ENCODE results near the gene NUP93.
A peak's percentile ranks its signal among the peaks of the same experiment; 100 is the strongest.

NUP93 gene

GRCh38 chr16:56729735-56730662 lies at the start of gene NUP93:
Gene NUP93, plus strand, starts transcription at chr16:56730129. Its CDS starts 18,119 bp downstream, at chr16:56748248.
- DNase-seq = peak; percentile 79 to 82

GRCh38 chr16:56681939-56682702 lies 47.8 kb upstream of the NUP93 start, which contains the start of gene MT1X:
Gene MT1X, plus strand, starts transcription at chr16:56682470. Its CDS starts 71 bp downstream, at chr16:56682541.
- DNase-seq = peak; percentile 84 to 87

DNA sequence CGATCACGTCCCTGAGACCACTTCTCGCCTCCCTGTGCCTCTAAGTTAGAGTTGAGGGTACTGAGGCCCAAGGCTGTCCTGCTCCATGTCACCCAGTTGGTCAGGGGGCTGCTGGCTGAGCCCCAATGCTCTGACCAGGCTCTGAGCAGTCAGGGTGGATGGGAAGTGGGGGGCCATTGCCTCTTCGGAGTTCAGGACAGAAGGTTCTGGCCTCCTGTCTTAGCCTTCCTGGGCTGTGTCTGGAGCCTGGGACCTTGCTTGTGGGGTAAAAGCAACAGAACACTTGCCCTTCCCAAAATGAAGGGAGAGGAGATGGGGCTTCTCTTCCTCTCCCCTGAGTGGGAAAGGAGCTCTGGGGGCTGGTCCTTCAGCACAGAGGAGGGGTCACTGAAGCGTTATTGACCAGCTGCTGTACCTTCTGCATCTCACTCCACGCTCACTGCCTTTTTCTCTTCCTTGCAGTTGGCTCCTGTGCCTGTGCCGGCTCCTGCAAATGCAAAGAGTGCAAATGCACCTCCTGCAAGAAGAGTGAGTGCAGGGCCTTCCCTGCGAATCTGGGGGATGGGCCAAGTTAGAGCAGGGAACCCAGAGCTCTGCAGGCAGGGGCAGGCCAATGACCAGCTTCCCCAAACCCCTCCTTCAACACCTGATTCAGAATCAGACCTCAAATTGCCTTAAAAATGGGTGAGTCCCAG lies 47.1 kb upstream of the NUP93 start:
- no peak for DNase-seq

DNA sequence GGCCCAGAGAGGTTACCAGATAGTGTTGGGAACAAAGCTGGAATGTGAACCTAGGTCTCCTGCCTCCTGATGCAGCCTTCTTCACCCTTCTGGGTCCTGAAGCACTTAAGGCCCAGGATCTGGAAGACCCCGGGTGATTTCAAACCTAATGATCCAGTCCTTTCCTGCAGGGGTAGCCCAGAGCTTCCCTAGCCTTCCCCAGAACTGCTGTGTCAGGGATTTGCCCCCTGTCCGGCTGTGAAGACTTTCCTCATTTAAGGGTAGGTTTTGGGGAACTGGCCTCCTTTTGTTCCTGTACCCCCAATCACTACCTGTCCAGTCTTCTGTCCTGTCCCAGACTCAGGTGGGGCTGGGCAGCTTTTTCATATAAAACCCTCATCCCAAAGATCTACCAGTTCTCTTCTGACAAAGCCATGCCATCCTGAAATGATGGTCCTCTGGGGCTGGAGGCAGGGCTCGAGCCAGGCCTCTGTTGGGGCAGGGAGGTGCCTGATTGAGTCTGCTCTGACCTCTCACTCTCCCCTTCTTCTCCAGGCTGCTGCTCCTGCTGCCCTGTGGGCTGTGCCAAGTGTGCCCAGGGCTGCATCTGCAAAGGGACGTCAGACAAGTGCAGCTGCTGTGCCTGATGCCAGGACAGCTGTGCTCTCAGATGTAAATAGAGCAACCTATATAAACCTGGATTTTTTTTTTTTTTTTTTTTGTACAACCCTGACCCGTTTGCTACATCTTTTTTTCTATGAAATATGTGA lies 46.3 kb upstream of the NUP93 start:
- DNase-seq = no peak

DNA sequence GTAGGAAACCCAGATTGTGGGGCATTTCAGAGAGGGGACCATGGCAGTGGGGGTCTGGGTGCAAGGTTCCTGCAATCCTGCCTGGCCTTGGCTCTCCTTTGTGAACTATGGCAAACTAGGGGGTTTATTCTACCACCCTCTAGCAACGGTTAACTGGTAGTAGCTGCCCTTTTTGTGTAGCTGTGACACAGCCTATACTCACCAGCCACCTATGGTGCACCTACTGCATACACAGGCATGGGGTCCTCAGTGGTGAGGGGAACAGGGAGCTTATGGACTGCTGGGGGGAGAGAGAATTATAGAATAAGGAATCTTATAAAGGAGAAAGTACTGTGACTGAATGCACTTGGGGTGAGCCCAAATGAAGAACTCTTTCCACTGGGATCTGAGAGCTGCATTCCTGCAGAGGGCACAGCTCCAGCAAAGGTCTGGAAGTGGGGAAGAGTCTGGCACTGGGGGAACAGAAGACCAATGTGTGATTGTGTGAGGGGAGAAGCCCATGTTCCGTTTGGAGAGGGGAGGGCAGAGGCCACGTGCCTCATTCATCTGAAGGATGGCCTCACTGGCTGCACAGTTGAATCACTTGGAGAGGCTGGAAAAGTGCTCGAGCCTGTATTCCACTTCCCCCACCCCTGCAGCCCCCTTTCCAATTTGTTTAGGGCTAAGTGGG lies 45.5 kb upstream of the NUP93 start:
- no peak for DNase-seq

- no peak for DNase-seq
Observed at GRCh38 chr16:56684926-56685590, 44.9 kb upstream of the NUP93 start.

- DNase-seq = no peak
Observed at GRCh38 chr16:56686758-56687157, 43.2 kb upstream of the NUP93 start.

DNA sequence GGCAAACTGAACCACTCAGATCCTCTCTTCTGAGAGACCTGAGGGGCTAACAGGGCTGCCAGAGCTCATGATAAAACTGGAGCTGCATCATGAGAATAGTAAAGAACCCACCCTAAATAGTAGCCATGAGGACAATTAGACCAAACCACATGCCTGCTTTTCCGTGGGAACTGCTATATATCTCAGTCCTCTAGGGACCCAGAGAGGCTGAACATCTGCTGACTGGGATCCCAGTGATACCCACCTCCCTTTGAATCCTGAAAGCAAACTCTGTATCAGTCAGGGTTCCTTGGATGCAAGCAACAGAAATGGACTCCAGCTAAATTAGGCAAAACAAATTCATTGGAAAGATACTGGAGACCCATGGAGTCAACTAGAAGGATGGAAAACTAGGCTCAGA lies 41.2 kb upstream of the NUP93 start:
- no peak for DNase-seq

GRCh38 chr16:56689171-56689570 lies 40.8 kb upstream of the NUP93 start:
- DNase-seq = no peak

DNA sequence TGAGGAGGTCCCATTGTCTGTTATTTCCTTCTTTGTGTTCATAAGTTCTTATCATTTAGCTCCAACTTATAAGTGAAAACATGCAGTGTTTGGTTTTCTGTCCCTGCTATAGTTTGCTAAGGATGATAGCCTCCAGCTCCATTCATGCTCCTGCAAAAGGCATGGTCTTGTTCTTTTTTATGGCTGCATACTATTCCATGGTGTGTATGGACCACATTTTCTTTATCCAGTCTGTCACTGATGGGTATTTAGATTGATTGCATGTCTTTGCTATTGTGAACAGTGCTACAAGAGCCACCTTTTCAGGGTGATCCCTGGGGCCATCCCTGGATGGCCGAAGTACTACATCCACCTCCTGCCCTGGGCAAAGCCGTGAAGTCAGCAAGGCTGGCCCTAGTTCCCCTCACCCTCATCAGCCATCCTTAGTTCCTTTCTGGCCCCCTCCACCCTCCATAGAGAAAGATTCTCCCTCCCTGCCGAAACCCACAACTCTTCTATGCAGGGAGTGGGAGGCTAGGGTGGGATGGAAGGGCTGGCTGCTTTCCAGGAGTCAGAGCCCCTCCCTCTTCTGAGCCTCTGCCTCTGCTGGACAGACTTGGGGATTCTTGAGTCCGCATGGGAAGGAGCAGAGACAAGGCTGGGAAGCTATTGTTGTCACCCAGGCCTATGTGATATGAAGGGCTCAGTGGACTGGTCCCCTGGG lies 39.4 kb upstream of the NUP93 start:
- no peak for DNase-seq

- no peak for DNase-seq
Observed at GRCh38 chr16:56691885-56692284, 38.0 kb upstream of the NUP93 start.

DNA sequence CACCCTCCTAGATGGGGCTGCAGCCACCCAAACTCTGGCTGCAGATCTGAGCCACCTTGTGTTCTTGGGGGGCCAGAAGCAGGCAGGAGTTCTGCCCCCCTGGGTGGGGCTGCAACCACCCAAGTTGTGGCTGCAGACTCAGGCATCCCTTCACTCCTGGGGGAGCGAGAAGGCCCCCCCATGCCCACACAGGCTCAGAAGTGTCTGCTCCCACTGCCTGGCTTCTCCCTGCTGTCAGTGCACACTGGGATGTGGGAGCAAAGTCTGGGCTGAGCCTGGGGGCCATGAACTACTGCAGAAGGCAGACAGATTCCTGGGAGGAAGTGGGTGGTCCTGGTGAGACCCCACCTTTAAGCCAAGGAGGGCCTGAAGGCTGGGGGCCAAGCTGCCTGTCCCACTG lies 34.7 kb upstream of the NUP93 start:
- DNase-seq = no peak

DNA sequence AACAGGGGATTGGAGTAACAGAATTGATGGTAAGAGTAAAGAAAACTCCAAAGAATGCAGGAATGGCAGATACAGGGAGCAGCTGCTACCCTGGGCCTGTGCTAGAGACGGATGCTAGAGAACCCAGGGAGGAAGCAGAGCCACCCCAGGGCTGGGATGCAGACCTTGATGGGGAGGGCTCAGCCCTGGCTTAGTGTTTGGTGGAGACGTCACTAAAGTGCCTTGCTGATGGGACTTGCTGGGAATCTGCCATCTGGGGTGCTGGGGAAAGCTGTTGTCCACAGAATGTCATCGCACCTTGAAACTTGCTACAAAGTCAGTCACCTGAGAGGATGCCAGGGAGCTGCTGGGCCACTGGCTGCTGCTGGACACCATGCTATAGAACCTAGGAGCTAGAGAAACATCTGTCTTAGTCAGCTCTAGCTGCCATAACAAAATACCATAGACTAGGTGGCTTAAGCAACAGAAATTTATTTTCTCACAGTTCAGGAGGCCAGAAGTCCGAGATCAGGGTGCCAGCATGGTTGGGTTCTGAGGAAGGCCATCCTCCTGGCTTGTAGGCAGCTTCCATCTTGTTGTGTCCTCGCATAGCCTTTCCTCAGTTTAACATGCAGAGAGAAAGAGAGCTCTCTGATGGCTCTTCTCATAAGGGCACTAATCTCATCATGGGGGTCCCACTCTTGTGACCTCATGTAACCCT lies 32.3 kb upstream of the NUP93 start:
- DNase-seq = no peak

GRCh38 chr16:56700195-56700594 lies 29.7 kb upstream of the NUP93 start:
- DNase-seq = no peak

- DNase-seq = no peak
Observed at GRCh38 chr16:56700631-56701030, 29.3 kb upstream of the NUP93 start.

DNA sequence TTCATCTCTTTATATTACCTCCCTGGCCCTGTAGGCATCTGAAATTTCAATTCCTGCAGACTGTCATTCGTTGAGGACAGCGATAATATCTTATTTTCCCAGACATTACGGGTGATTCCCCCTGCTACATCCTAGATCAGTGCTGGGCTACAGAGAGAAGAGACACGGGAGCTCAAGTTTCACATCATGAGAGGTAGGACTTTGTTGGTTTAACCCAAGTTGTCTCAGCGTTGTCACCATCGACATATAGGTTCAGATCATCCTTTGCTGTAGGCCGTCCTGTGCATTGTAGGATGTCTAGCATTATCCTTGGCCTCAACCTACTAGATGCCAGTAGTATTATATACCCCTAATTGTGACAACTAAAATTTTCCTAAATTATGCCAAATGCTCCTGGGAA lies 28.4 kb upstream of the NUP93 start:
- no peak for DNase-seq

DNA sequence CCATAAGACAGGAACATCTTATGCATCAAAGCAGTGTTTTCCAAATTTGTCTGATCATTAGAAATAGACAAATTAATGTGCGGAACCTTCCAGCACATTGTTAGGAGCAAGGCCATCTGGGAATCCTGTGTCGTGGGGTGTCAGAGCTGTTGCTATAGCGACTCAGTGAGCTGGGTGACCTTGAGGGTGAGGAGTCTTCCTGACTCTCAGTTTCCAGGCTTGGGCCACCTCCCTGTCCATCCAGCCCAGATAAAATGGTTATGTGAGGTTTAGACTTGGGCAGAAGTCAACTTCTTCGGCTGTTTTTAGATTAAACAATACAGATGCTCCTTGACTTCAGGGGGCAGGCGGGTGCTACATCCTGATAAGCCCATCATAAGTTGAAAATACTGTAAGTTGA lies 27.1 kb upstream of the NUP93 start:
- no peak for DNase-seq

- DNase-seq = no peak
Observed at GRCh38 chr16:56708525-56709442, 21.1 kb upstream of the NUP93 start.
